Right lobe of liver (tissue), 6 donors: ENCODE results near the gene KCNMB3. TPM values are rescaled to one million over a fixed set of nuclear protein-coding genes. Genes with fewer than 3 reads are reported as not detected.
"Not testable (repeated sequence)": the region's sequence is repeated elsewhere in the genome, so short reads cannot be mapped to it uniquely, and the experiment has no call there.

ENCODE experiments used
- ATAC-seq, 4 donors: fragments of 200-7000 bp; cut with Tn5 transposase; one replicate each; pipeline ENCODE4 v1.9.1; 2020; ENCODE audit warnings: mild to moderate bottlenecking in 4 of 4, moderate library complexity in 4 of 4
- DNase-seq, 3 donors: peaks; one replicate each; pipeline ENCODE4 v3.0.0-alpha.2; 2020
- H3K27ac ChIP-seq, 3 donors: fragments of 200-600 bp; one replicate each; pipeline ENCODE4 v1.8.0; 2022
- H3K27me3 ChIP-seq, 2 donors: fragments of 200-600 bp; one replicate each; pipeline ENCODE4 v1.8.0; 2022
- H3K36me3 ChIP-seq, 4 donors: fragments of 200-600 bp; sonication (generic) in 1 of 4; one replicate each; pipeline versions ENCODE4 v1.5.1 to v1.8.0; 2017 to 2022; ENCODE audit warnings: control low read depth in 1 of 4
- H3K4me1 ChIP-seq, 4 donors: fragments of 200-600 bp; sonication (generic) in 1 of 4; one replicate each; pipeline versions ENCODE4 v1.5.1 to v1.8.0; 2017 to 2022; ENCODE audit warnings: control low read depth in 1 of 4
- H3K4me3 ChIP-seq, 3 donors: fragments of 200-600 bp; one replicate each; pipeline ENCODE4 v1.8.0; 2022
- H3K9me3 ChIP-seq, 4 donors: fragments of 200-600 bp; sonication (generic) in 1 of 4; one replicate each; pipeline versions ENCODE4 v1.5.1 to v1.8.0; 2017 to 2022; ENCODE audit warnings: control low read depth in 1 of 4
- POLR2A ChIP-seq: fragments of 450-650 bp; IDR thresholded peaks from one replicate; pipeline ENCODE4 v1.6.1; 2017; ENCODE audit warnings: antibody characterized with exemption, mild to moderate bottlenecking
- WGBS: methylation state at CpG from one replicate; pipeline ENCODE4 v1.1.6; 2018; ENCODE audit warnings: low coverage, low lambda C conversion rate; ENCODE audit not compliant: insufficient coverage; ENCODE audit errors: missing lambda C conversion rate; 5-methylcytosine and 5-hydroxymethylcytosine counted together
- intact Hi-C, 2 donors: fragments of 100-400 bp; cut with DNase I; formaldehyde crosslinking; loops; one replicate each; pipeline versions ENCODE4 v1.11.2 to v1.14.1; 2022
- total RNA-seq, 6 experiments: library from RNA; depleted of rRNA in 2 of 6; stranded (reverse); fragments of >200 nt in 2 of 6; fragmentation: NEBNext Ultra II Directional in 3 of 6; extraction: Animal tissue kit (Norgen Biotek cat#: 25700) in 3 of 6; gene quantifications; one replicate each; pipeline versions ENCODE4 v1.1.0 to v1.2.4, GENCODE V29; 2016 to 2023
- TF ChIP-seq, protein P1 (sequence below), 4 donors: fragments of 200-600 bp in 3 of 4; fragments of 450-650 bp in 1 of 4; IDR thresholded peaks; one replicate each; pipeline versions ENCODE4 v1.5.1 to v1.8.0; 2016 to 2022; ENCODE audit warnings: antibody characterized with exemption in 4 of 4, mild to moderate bottlenecking in 2 of 4
- donor health status: DM: no; HTN: yes; CAD: no.
- donor health status: DM: no; HTN: no; CAD: no.
- donor health status: DM: no; HTN: no; CAD: no.
- donor health status: DM: no; HTN: yes; CAD: no.
- donor health status: DM: no; HTN: yes; CAD: no.

KCNMB3 gene
- total RNA-seq, 6 experiments from 2014 or later = 1.4 to 2.3 (median 1.7) TPM

DNA sequence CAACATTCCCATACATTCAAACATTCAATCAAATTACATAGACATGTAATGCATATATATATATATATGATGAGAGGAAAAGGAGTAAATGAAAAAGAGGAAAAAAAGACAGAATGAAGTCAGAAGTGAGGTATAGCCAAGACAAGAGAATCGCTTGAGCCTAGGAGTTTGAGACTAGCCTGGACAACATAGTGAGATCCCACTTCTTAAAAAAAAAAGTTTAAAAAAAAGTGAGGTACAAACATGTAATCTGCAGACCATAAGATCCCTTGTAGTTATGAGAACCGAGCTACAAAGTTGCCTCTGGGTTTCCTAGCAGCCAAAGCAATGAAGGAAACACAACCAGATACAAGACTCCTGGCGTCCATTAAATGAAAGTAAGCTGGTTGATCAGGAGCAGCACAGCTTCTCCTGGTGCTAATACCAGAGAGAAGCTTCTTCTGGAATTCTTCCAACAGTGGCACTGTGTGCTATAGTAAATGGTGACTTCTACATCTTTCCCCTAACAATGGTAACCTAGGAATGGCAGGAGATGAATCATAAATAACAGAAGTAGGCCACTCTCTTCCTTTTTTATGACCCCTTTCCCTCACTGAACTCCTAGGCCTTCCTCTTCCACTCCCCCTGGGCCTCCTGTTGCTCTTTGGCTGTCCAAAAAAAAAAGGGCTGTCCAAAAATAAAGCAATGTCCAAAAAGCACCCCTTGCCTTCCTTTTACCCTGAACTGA, 3.5 kb downstream of the KCNMB3 start:
- no peaks in the 10 kb centered on the region for H3K36me3 ChIP-seq
- no peak for ATAC-seq
- intact Hi-C loops = no loop called here
- H3K27ac ChIP-seq = no peak overlapping the region
- no peak overlapping the region for H3K4me3 ChIP-seq
- H3K27me3 ChIP-seq = no peaks in the 10 kb centered on the region
- H3K4me1 ChIP-seq = peaks cover 0 to 8% (median 0%) of the 10 kb centered on the region in 4 donors
- TF ChIP-seq, protein P1, sequence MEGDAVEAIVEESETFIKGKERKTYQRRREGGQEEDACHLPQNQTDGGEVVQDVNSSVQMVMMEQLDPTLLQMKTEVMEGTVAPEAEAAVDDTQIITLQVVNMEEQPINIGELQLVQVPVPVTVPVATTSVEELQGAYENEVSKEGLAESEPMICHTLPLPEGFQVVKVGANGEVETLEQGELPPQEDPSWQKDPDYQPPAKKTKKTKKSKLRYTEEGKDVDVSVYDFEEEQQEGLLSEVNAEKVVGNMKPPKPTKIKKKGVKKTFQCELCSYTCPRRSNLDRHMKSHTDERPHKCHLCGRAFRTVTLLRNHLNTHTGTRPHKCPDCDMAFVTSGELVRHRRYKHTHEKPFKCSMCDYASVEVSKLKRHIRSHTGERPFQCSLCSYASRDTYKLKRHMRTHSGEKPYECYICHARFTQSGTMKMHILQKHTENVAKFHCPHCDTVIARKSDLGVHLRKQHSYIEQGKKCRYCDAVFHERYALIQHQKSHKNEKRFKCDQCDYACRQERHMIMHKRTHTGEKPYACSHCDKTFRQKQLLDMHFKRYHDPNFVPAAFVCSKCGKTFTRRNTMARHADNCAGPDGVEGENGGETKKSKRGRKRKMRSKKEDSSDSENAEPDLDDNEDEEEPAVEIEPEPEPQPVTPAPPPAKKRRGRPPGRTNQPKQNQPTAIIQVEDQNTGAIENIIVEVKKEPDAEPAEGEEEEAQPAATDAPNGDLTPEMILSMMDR (IDR thresholded peaks at IDR 0.05) = no peak
- TF ChIP-seq POLR2A = no peak
- H3K9me3 ChIP-seq = no peaks in the 10 kb centered on the region
- 85% methylated on average over 3 of the region's 3 CpGs for WGBS
- DNase-seq = no peak

DNA sequence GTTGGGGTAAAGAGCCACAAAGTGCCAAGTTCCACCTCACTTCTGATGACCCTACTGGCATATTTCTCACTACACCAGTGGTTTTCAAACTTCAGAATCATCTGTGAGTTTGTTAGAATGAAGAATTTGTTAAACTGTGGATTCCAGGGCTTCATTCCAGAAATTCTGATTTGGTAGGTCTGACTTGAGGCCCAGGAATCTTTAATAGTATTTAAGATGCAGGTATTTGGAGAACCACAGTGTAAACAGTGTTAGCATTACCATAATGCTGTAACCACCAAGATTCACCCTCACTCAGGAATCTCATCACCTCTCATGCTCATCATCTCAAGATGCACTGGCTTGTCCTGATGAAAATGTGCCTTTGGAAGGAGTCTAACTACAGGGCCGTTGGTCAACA, 6.0 kb downstream of the KCNMB3 start:
- Histone ChIP-seq H3K9me3 (no peaks in the 10 kb centered on the region), H3K4me3 (no peak overlapping the region), H3K27ac (no peak overlapping the region), H3K4me1 (no peaks in the 10 kb centered on the region), H3K36me3 (peaks cover 0 to 2% (median 0%) of the 10 kb centered on the region in 4 donors), H3K27me3 (no peaks in the 10 kb centered on the region)
- 100% methylated on average over 1 of the region's 1 CpG for WGBS
- TF ChIP-seq, protein P1 (IDR thresholded peaks at IDR 0.05) = no peak
- TF ChIP-seq POLR2A = no peak
- intact Hi-C loops = no loop called here
- ATAC-seq = no peak
- no peak for DNase-seq

DNA sequence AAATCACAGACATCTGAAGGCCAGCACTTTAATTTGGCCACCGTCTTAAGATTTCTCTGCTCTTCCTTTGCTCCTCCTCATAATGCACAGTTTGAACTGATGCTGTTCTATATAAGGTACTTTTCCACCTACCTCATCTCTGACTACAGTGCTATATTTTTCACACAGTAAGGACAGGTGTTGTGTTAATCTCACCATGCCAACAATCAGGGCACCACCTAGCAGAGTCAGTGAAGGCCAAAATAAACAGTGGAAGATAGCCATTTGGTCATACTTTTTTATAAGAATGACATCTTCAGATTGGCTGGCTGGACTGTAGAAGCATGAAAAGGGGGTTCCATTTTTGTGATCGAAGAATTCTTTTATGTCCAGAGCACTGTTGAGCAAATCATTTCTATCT, 8.1 kb downstream of the KCNMB3 start:
- H3K9me3 ChIP-seq, H3K4me3 ChIP-seq, H3K4me1 ChIP-seq, H3K27ac ChIP-seq, DNase-seq, H3K27me3 ChIP-seq, intact Hi-C loops, H3K36me3 ChIP-seq: not testable (repeated sequence)
- 94% methylated on average over 1 of the region's 2 CpGs for WGBS
- peak in 2 of 4 donors; percentile 50 to 67 for ATAC-seq

DNA sequence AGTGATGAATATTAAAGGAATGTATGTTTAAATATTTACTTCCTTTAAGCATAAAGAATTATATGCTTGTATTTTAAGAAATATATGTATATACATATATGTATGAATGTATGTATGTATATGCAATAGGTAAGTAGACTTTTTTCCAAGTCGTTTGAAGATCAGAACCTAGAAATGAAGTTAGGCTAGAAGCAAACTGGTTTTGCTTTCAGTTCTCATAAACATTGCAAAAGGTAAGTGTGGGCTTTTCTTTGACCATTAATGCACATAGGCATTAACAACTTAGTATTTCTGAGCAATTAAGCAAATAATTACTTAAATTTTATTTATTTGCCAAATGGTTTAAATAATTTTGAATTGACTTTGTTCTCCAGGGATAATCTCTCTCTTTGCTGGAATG, 10.6 kb downstream of the KCNMB3 start:
- intact Hi-C loops, ATAC-seq: not testable (repeated sequence)

DNA sequence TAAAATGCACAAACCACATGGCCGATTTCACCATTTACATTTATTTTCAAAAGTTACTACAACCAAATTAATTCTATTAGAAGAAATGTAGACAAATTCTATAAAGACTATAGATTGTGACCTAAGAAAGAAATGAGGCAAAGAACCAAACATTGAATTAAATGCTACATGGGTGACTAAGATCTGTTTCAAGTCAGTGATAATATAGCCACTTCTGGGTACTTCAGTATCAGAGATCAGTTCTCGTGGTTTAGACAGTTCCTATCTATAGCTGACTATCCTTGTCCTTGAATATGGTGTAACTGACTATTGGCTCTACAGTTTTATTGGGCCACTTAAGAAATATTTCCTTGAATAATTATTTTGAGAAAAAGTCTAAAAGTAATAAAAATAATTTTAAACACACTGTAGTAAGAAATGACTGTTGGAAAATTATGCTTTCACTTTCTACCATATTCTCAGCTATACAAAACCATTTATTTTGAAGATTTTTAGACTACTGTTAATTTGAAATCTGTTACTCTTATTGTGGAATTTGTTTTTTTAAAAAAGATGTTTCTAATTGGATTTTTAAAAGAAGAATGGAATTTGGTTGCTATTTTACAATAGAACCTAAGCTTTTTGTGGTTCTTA, 14.1 kb downstream of the KCNMB3 start:
- TF ChIP-seq, protein P1 (IDR thresholded peaks at IDR 0.05) = no peak
- TF ChIP-seq POLR2A = no peak
- intact Hi-C loops = no loop called here
- WGBS = 75% methylated on average over 1 of the region's 2 CpGs
- DNase-seq (no peak), ATAC-seq (no peak)
- Histone ChIP-seq H3K27ac (no peak overlapping the region), H3K27me3 (no peaks in the 10 kb centered on the region), H3K4me1 (no peaks in the 10 kb centered on the region), H3K36me3 (peaks cover 0 to 8% (median 4%) of the 10 kb centered on the region in 4 donors), H3K9me3 (no peaks in the 10 kb centered on the region), H3K4me3 (no peak overlapping the region)

More for the DNA sequence above, 10.6 kb downstream of the KCNMB3 start:
- WGBS = 44% methylated on average over 1 of the region's 1 CpG
- not testable (repeated sequence) for H3K27me3 ChIP-seq, H3K27ac ChIP-seq, H3K4me1 ChIP-seq, H3K4me3 ChIP-seq, H3K36me3 ChIP-seq, DNase-seq, H3K9me3 ChIP-seq
